IPS DF 6.9 (cell line): ENCODE measurements around the gene TMEM242.

Experiments used
- DNase-seq: peaks from one replicate; pipeline ENCODE4 v3.0.0-alpha.2; 2013; ENCODE audit warnings: low read depth, low spot score
- H3K27ac ChIP-seq: one replicate; pipeline ENCODE4 v1.5.1; 2013; ENCODE audit warnings: low read length, control low read depth
- H3K27me3 ChIP-seq: 2 replicates; pipeline ENCODE4 v1.6.1; 2013; ENCODE audit warnings: mild to moderate bottlenecking, low read length; ENCODE audit not compliant: control insufficient read depth, insufficient read depth
- H3K36me3 ChIP-seq: 2 replicates; pipeline ENCODE4 v1.6.1; 2013; ENCODE audit warnings: low read length; ENCODE audit not compliant: control insufficient read depth, insufficient read depth
- H3K4me1 ChIP-seq: 2 replicates; pipeline ENCODE4 v1.6.1; 2013; ENCODE audit warnings: low read length; ENCODE audit not compliant: control insufficient read depth, insufficient read depth
- H3K4me3 ChIP-seq: 2 replicates; pipeline ENCODE4 v1.5.1; 2013; ENCODE audit warnings: mild to moderate bottlenecking, low read length
- H3K9me3 ChIP-seq: 2 replicates; pipeline ENCODE4 v1.6.1; 2013; ENCODE audit warnings: low read length, inconsistent platforms; ENCODE audit not compliant: control insufficient read depth, insufficient read depth
- WGBS: extraction: QIAGEN DNeasy Blood & Tissue Kit; methylation state at CpG from one replicate; pipeline ENCODE4 v1.1.7; 2013; ENCODE audit warnings: mixed read lengths, missing lambda C conversion rate; ENCODE audit not compliant: insufficient read length, insufficient coverage; 5-methylcytosine and 5-hydroxymethylcytosine counted together

The TMEM242 gene

DNA sequence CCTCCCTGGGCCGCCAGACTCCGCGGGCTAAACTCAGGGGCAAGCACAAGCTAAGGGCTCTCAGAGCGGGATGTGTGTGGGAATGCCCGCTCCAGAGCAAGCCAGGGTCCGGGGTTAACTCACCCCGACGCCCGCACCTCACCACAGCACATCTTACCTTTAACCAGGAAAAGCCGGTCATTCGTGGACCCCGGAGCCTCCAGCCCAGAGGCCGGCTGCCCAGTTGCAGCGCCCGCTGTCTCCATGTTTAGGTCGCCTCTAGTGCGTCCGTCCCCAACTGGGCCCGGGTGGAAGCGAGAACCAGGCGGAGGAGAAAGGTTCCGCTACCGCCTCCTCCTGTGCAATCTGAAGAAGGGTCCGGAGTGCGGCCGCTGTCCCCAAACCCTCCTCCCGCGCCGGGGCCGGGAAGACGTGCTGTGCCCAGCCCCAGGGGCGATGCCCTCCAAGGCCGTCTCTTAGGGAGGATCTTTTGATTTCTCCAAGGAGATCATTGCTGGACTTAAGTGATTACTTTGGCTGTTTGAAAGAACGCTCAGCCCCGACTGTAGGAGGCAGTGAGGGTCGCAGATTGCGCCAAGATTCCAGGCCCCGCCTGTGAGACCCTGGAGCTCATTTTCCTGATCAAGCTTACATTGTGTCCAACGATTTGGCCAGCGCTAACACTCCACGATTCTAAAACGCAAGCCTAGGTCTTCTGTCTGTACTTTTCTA lies at the start of gene TMEM242:
TMEM242 (minus strand) TSS at position 265 of the 711 bp plus-strand sequence; CDS start at position 245, 20 bp downstream.
- no peaks in the 10 kb centered on the region for H3K9me3 ChIP-seq
- peak; percentile 80 for DNase-seq
- H3K27me3 ChIP-seq: no peaks in the 10 kb centered on the region
- peak within 1 kb of the TSS; percentile 85 for H3K4me3 ChIP-seq
- no peak within 1 kb of the TSS for H3K27ac ChIP-seq
- H3K36me3 ChIP-seq: no peaks in the 10 kb centered on the region
- no peaks in the 10 kb centered on the region for H3K4me1 ChIP-seq
- WGBS: no CpG with 5 or more reads among the region's 42 CpGs

DNA sequence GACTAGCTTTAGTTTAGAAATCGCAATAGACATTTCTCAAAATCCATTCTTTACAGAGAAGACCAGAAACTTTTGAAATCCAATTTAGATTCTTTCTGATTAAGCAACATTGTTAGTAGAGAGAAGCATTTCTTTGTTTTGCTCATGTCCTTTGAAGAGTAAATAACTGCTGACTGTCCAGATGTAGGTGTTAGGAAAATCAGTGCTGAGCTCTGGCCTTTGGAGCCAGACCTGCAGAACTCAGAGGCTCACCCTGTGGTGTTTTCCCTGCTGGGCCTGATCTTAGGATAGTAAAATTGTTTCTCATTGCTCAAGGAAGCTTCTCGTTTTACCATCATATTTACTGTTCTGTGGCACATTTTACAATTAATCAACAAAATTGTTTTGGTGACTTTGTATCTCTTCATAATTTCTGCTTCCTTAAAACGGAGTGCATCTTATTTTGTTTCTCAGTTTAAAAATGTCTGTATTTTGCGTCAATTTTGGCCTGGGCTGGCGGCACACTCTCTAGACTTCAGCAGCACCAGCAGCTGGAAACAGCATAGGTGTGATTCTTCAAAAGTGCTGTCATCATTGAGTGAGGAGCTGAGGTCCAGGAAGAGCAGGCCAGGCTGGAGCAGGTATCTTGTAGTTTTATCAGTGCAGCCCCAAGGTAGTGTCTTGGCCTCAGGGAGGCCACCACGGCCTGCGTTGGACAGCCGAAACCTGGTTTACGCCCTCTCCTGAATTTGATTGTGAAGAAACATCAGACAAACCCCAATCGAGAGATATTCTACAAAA lies 49.4 kb upstream of the TMEM242 start:
- Histone ChIP-seq H3K27me3 (no peaks in the 10 kb centered on the region), H3K9me3 (no peaks in the 10 kb centered on the region; the same call in 1 of the 2 replicates), H3K36me3 (no peaks in the 10 kb centered on the region), H3K27ac (no peak overlapping the region), H3K4me3 (no peak overlapping the region), H3K4me1 (no peaks in the 10 kb centered on the region)
- DNase-seq: no peak
- WGBS: no CpG with 5 or more reads among the region's 10 CpGs

DNA sequence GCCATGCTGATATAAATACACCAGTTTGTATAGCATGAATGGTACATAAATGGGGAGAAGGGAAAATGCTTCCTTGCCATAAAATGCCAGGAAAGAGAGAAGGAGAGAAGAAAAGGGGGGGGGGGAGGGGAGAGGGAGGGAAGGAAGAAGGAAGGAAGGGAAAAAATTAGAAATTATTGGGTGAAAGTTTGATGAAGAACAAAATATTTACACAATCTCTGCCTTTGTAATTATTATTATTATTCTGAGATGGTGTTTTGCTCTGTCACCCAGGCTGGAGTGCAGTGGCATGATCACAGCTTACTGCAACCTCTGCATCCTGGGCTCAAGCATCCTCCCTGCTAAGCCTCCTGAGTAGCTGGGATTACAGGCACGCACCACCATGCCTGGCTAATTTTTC lies 47.4 kb upstream of the TMEM242 start:
- no CpG with 5 or more reads among the region's 1 CpG for WGBS
- no peak for DNase-seq
- H3K9me3 ChIP-seq: no peaks in the 10 kb centered on the region; the same call in 1 of the 2 replicates
- H3K4me1 ChIP-seq: no peaks in the 10 kb centered on the region
- H3K27me3 ChIP-seq: no peaks in the 10 kb centered on the region
- no peaks in the 10 kb centered on the region for H3K36me3 ChIP-seq
- no peak overlapping the region for H3K27ac ChIP-seq
- no peak overlapping the region for H3K4me3 ChIP-seq

DNA sequence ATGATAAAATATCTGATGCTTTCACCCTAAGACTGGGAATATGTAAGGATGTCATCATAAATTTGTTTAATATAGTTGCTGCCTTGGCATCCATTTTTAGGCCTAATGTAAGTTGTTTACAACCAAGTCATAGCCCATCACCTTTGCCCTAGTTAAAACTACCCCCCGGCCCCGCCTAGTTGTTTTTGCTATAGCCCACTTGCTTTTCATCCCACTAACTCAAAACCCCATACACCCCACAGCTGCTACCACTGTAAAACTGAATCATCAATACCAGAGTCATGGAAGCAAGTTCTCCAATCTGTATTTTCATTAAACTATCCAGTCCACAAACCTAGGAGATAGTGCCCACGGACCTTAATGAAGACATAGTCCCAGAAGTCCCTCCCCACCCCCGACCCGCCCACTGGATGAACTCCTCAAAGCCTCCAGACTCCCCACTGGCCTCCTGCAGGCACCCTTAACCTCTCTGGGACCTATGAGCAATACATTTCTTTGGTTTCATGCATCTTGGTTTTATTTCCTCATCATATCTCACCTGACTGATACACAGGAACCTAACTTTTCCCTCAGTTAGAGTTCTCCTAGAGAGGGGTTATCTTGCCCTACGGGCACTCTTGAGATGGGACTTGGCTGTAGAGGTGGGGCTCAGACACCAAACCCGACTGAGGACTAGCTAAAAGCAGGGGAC lies 45.2 kb upstream of the TMEM242 start:
- no peaks in the 10 kb centered on the region for H3K27me3 ChIP-seq

DNA sequence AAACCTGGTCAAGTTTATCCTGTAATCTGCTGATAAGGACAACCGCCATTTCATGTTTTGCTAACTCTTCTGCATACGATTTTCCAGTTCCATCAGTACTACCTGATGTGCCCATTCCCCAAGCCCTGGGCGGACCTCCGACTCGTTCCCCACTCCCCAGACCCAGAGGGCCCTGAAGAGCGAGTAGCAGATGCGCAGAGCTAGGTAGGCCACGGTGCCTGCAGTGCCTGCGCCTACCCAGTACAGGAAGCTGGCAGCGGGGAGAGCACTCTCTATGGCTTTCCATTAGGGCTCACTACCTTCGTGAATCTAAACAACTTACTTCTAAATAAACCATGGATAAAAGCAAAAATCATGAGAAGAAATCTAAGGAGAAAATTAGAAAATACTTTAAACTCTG lies 43.3 kb upstream of the TMEM242 start:
- no peaks in the 10 kb centered on the region for H3K9me3 ChIP-seq
- no CpG with 5 or more reads among the region's 11 CpGs for WGBS
- H3K4me3 ChIP-seq: no peak overlapping the region
- no peak overlapping the region for H3K27ac ChIP-seq
- no peaks in the 10 kb centered on the region for H3K36me3 ChIP-seq
- no peaks in the 10 kb centered on the region for H3K4me1 ChIP-seq
- no peaks in the 10 kb centered on the region for H3K27me3 ChIP-seq
- DNase-seq: no peak

More for the DNA sequence above, 45.2 kb upstream of the TMEM242 start:
- Histone ChIP-seq H3K27ac (no peak overlapping the region), H3K9me3 (no peaks in the 10 kb centered on the region; the same call in 1 of the 2 replicates), H3K36me3 (no peaks in the 10 kb centered on the region), H3K4me3 (no peak overlapping the region), H3K4me1 (no peaks in the 10 kb centered on the region)
- WGBS: no CpG with 5 or more reads among the region's 7 CpGs
- DNase-seq: no peak

DNA sequence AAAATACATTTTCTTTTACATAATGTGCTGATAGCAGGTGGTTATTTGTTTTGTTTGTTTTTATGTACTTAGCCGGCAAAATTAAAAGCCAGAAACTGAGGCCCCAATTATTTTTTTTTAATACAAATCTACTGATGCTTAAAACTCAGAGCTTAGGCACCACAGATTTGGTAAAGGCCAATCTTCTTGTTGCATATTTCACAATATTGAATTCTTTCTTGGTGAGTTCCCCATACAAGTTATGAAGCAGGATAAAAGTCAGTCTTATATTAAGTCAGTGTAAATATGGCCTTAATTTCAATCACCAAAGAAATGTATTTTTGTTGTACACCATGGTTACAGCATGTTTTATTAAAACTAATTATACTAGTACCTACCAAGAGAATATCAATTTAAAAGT lies 41.4 kb upstream of the TMEM242 start:
- H3K36me3 ChIP-seq: no peaks in the 10 kb centered on the region
- no peaks in the 10 kb centered on the region for H3K4me1 ChIP-seq
- no peaks in the 10 kb centered on the region for H3K27me3 ChIP-seq
- no peak overlapping the region for H3K4me3 ChIP-seq
- no peak overlapping the region for H3K27ac ChIP-seq
- DNase-seq: no peak
- WGBS: no CpG with 5 or more reads among the region's 1 CpG
- no peaks in the 10 kb centered on the region for H3K9me3 ChIP-seq

DNA sequence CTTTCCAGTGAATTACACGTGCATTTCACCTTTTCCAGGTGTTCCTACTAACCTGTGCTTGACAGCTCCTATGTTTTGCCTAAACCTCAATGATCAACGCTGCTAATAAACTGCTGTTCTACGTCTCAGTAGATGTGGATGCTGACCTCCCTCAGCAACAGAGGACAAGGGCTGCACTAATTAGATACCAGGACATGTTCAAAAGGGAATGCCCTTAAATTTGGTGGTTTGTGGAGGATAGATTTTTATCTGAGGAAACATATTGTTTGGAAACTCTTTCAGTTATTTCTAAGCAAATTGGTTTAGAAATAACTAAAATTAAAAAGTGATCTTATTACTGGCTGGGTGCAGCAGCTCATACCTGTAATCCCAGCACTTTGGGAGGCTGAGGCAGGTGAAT lies 38.6 kb upstream of the TMEM242 start:
- no peak for DNase-seq
- H3K36me3 ChIP-seq: no peaks in the 10 kb centered on the region
- no peaks in the 10 kb centered on the region for H3K4me1 ChIP-seq
- no peaks in the 10 kb centered on the region for H3K27me3 ChIP-seq
- no peak overlapping the region for H3K4me3 ChIP-seq
- no peak overlapping the region for H3K27ac ChIP-seq
- H3K9me3 ChIP-seq: no peaks in the 10 kb centered on the region
- WGBS: no CpG with 5 or more reads among the region's 3 CpGs

DNA sequence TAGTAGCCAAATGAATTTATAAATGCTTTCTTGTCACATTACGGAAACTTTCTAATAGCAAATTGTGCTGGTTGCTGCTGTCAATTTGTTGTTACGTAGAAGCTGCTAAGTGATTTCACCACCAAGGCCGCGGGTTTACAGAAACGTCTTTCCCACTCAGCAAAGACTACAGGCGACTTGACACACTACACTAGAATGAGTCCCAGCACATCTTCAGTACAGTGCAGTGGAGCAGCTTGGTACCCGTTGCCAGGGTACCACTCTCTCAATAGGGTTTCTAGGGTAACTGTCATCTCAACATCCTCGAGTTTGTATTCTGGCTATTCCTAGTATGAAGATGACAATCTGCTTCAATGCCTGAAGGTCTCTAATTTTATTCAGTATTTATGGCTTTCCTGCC lies 35.0 kb upstream of the TMEM242 start:
- no peaks in the 10 kb centered on the region for H3K36me3 ChIP-seq
- no peak overlapping the region for H3K27ac ChIP-seq
- no CpG with 5 or more reads among the region's 8 CpGs for WGBS
- no peaks in the 10 kb centered on the region for H3K9me3 ChIP-seq
- no peaks in the 10 kb centered on the region for H3K4me1 ChIP-seq
- no peak overlapping the region for H3K4me3 ChIP-seq
- H3K27me3 ChIP-seq: no peaks in the 10 kb centered on the region
- no peak for DNase-seq

DNA sequence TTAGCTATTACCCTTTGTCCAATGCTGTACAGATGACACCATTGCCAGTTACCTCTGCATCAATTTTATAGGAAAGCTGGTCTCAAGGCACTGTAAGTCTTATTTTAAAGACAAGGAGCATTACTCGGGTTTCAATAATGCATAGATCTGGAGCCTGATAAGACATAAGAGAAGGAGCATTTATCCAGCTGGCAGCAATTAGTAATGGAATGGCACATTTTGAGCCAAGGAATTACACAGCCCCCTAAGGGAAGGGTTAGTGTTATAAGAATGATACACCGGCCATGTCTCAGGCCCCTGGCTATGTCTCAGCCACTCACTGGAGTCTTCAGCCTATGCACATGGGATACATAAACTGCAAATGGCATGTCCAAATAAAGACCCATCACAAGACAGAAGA lies 23.1 kb upstream of the TMEM242 start:
- no CpG with 5 or more reads among the region's 2 CpGs for WGBS
- H3K4me1 ChIP-seq: no peaks in the 10 kb centered on the region
- no peak for DNase-seq
- H3K36me3 ChIP-seq: no peaks in the 10 kb centered on the region
- H3K9me3 ChIP-seq: no peaks in the 10 kb centered on the region
- no peaks in the 10 kb centered on the region for H3K27me3 ChIP-seq
- no peak overlapping the region for H3K4me3 ChIP-seq
- no peak overlapping the region for H3K27ac ChIP-seq

DNA sequence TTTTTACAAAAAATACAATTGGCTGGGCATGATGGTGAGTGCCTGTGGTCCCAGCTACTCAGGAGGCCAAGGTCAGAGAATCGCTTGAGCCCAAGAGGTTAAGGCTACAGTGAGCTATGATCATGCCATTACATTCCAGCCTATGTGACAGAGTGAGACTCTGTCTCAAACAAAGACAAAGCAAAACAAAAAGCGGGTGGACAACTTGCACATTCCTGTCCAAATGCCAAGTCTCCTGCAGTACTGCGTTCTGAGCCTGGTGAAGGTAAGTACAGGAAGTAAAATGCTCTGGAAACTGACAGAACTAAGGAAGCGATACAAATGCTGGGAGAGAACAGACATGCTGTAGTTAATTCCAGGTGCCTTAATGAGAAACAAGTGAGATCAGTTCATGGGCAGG lies 20.4 kb upstream of the TMEM242 start:
- WGBS: no CpG with 5 or more reads among the region's 4 CpGs
- no peaks in the 10 kb centered on the region for H3K36me3 ChIP-seq
- no peaks in the 10 kb centered on the region for H3K9me3 ChIP-seq
- no peaks in the 10 kb centered on the region for H3K4me1 ChIP-seq
- H3K27ac ChIP-seq: no peak overlapping the region
- no peak overlapping the region for H3K4me3 ChIP-seq
- DNase-seq: no peak
- H3K27me3 ChIP-seq: no peaks in the 10 kb centered on the region
